SK-N-SH (cell line): ENCODE results near the gene POU6F2. TPM values are rescaled to one million over a fixed set of nuclear protein-coding genes. Genes with fewer than 3 reads are reported as not detected.

Experiments
- CTCF ChIA-PET: fragments of 300-600, 350-600 bp; formaldehyde crosslinking; extraction: SDS; loops from one replicate; lab custom pipeline; 2021; lab: Yijun Ruan, JAX
- POLR2A ChIA-PET: fragments of 350-600 bp; sonication (Branson Sonifier 250); formaldehyde crosslinking; extraction: SDS; loops from one replicate; lab custom pipeline; 2020; ENCODE audit warnings: antibody characterized with exemption, inconsistent platforms; lab: Yijun Ruan, JAX
- DNase-seq: peaks from one replicate; pipeline ENCODE4 v3.0.0; 2012
- H2AFZ ChIP-seq: fragments of 200-600 bp; sonication (generic); 2 replicates; pipeline ENCODE4 v1.8.1; 2016; ENCODE audit warnings: antibody characterized with exemption, mild to moderate bottlenecking, low read depth
- H3F3A ChIP-seq: fragments of 200-600 bp; sonication (generic); replicated peaks from 2 replicates; pipeline ENCODE3; 2016; ENCODE audit warnings: antibody characterized with exemption, mild to moderate bottlenecking; ENCODE audit not compliant: insufficient read depth
- H3K27ac ChIP-seq, 2 experiments: fragments of 200-500 bp in 1 of 2; fragments of 200-600 bp in 1 of 2; sonication (Bioruptor generic) in 1 of 2; sonication (generic), shearing (Covaris generic) in 1 of 2; 2 replicates each; pipeline versions ENCODE4 v1.5.1 to v1.6.1; 2014 to 2016; ENCODE audit warnings: low read depth in 2 of 2, inconsistent platforms in 1 of 2, low read length in 1 of 2, mild to moderate bottlenecking in 1 of 2, mixed read lengths in 1 of 2
- H3K27me3 ChIP-seq: fragments of 200-600 bp; sonication (generic), shearing (Covaris generic); 2 replicates; pipeline ENCODE4 v1.6.1; 2016; ENCODE audit warnings: mixed run types; ENCODE audit not compliant: insufficient read depth
- H3K36me3 ChIP-seq, 2 experiments: fragments of 200-500 bp in 1 of 2; fragments of 200-600 bp in 1 of 2; sonication (Bioruptor generic) in 1 of 2; sonication (generic) in 1 of 2; replicated peaks in 1 of 2; 2 replicates each; pipeline versions ENCODE3 to v1.5.1; 2014 to 2016; ENCODE audit warnings: low read length in 1 of 2, mild to moderate bottlenecking in 1 of 2; ENCODE audit not compliant: insufficient read depth in 2 of 2, control insufficient read depth in 1 of 2
- H3K4me1 ChIP-seq, 2 experiments: fragments of 200-500 bp in 1 of 2; fragments of 200-600 bp in 1 of 2; sonication (Bioruptor generic) in 1 of 2; sonication (generic), shearing (Covaris generic) in 1 of 2; 2 replicates each; pipeline versions ENCODE4 v1.5.1 to v1.6.1; 2014 to 2016; ENCODE audit warnings: low read depth in 1 of 2, low read length in 1 of 2, mixed run types in 1 of 2; ENCODE audit not compliant: insufficient read depth in 2 of 2, control insufficient read depth in 1 of 2
- H3K4me2 ChIP-seq: fragments of 200-600 bp; sonication (generic), shearing (Covaris generic); 2 replicates; pipeline ENCODE4 v1.6.1; 2017; ENCODE audit warnings: mixed run types
- H3K4me3 ChIP-seq, 2 experiments: fragments of 200-500 bp in 1 of 2; fragments of 200-600 bp in 1 of 2; sonication (Bioruptor generic) in 1 of 2; sonication (generic), shearing (Covaris generic) in 1 of 2; 2 replicates each; pipeline versions ENCODE4 v1.5.1 to v1.8.1; 2014 to 2016; ENCODE audit warnings: low read depth in 2 of 2, inconsistent platforms in 1 of 2, low read length in 1 of 2, mild to moderate bottlenecking in 1 of 2, mixed read lengths in 1 of 2, moderate library complexity in 1 of 2
- H3K79me2 ChIP-seq: fragments of 200-600 bp; sonication (generic); 2 replicates; pipeline ENCODE4 v1.8.1; 2017; ENCODE audit warnings: mild to moderate bottlenecking; ENCODE audit not compliant: insufficient read depth
- H3K9ac ChIP-seq: fragments of 200-600 bp; sonication (generic); 2 replicates; pipeline ENCODE4 v1.6.1; 2017; ENCODE audit warnings: mixed run types
- H3K9me2 ChIP-seq: fragments of 200-600 bp; sonication (generic); 2 replicates; pipeline ENCODE4 v1.6.1; 2017; ENCODE audit warnings: mixed run types
- H3K9me3 ChIP-seq: fragments of 200-600 bp; sonication (generic); 2 replicates; pipeline ENCODE4 v1.6.1; 2017; ENCODE audit warnings: mixed run types, mild to moderate bottlenecking, moderate library complexity
- H4K20me1 ChIP-seq: fragments of 200-600 bp; sonication (generic); 2 replicates; pipeline ENCODE4 v1.6.1; 2017; ENCODE audit warnings: mild to moderate bottlenecking, mixed run types; ENCODE audit not compliant: insufficient read depth
- CHD2 ChIP-seq: fragments of 150-350 bp; IDR thresholded peaks from 2 replicates; pipeline ENCODE4 v1.6.1; 2018; ENCODE audit warnings: low read length; ENCODE audit not compliant: partially characterized antibody
- EP300 ChIP-seq, 2 experiments: IDR thresholded peaks; 2 replicates each; pipeline versions ENCODE4 v1.4.0 to v1.6.1; 2012; ENCODE audit warnings: borderline replicate concordance in 1 of 2, low read depth in 1 of 2, low read length in 1 of 2
- FOSL2 ChIP-seq: IDR thresholded peaks from 2 replicates; pipeline ENCODE4 v1.4.0; 2012; ENCODE audit warnings: low read depth, mild to moderate bottlenecking, moderate library complexity, borderline replicate concordance
- GATA2 ChIP-seq: sonication (generic); formaldehyde crosslinking; IDR thresholded peaks from 2 replicates; pipeline ENCODE4 v1.5.0; 2020; ENCODE audit warnings: mild to moderate bottlenecking, missing genetic modification reagents
- MEF2A ChIP-seq: IDR thresholded peaks from 2 replicates; pipeline ENCODE4 v1.4.0; 2012; ENCODE audit warnings: low read depth, borderline replicate concordance
- NFIC ChIP-seq: IDR thresholded peaks from 2 replicates; pipeline ENCODE4 v1.4.0; 2012; ENCODE audit warnings: borderline replicate concordance
- NRF1 ChIP-seq: IDR thresholded peaks from 2 replicates; pipeline ENCODE4 v1.6.1; 2012; ENCODE audit warnings: low read depth, mild to moderate bottlenecking, low read length
- POLR2AphosphoS5 ChIP-seq: IDR thresholded peaks from 2 replicates; pipeline ENCODE4 v1.6.1; 2012; ENCODE audit warnings: low read depth, low read length
- RAD21 ChIP-seq: IDR thresholded peaks from 2 replicates; pipeline ENCODE4 v1.6.1; 2012; ENCODE audit warnings: mild to moderate bottlenecking, low read length
- RFX5 ChIP-seq: IDR thresholded peaks from 2 replicates; pipeline ENCODE4 v1.6.1; 2012; ENCODE audit warnings: mild to moderate bottlenecking, improper control_type of control experiment, low read length
- RXRA ChIP-seq: IDR thresholded peaks from 2 replicates; pipeline ENCODE4 v1.4.0; 2012; ENCODE audit warnings: low read depth, mild to moderate bottlenecking, borderline replicate concordance
- SIN3A ChIP-seq: IDR thresholded peaks from 2 replicates; pipeline ENCODE4 v1.6.1; 2012; ENCODE audit warnings: low read depth, mild to moderate bottlenecking, low read length, moderate library complexity, borderline replicate concordance
- SMC3 ChIP-seq: IDR thresholded peaks from 2 replicates; pipeline ENCODE4 v1.6.1; 2012; ENCODE audit warnings: low read depth, low read length, improper control_type of control experiment
- TAF1 ChIP-seq: IDR thresholded peaks from 2 replicates; pipeline ENCODE4 v1.6.1; 2012; ENCODE audit warnings: low read depth, mild to moderate bottlenecking, low read length, moderate library complexity, borderline replicate concordance
- WGBS: methylation state at CpG from one replicate; pipeline ENCODE4 v1.1.6; 2017; ENCODE audit warnings: low lambda C conversion rate; 5-methylcytosine and 5-hydroxymethylcytosine counted together
- polyA plus RNA-seq, 3 experiments: library from polyadenylated mRNA; depleted of rRNA; stranded (reverse); fragments of >200 nt; gene quantifications; 2 replicates each; pipeline ENCODE4 v1.2.3, GENCODE V29; 2012
- TF ChIP-seq, protein P1 (sequence below): IDR thresholded peaks from 2 replicates; pipeline ENCODE4 v1.4.0; 2012; ENCODE audit warnings: low read depth, borderline replicate concordance
- TF ChIP-seq, protein P2 (sequence below): fragments of 150-350 bp; IDR thresholded peaks from 2 replicates; pipeline ENCODE4 v1.6.1; 2016; ENCODE audit warnings: mild to moderate bottlenecking, low read depth, low read length
- TF ChIP-seq, protein P3 (sequence below): fragments of 150-350 bp; IDR thresholded peaks from 2 replicates; pipeline ENCODE4 v1.6.1; 2017; ENCODE audit warnings: antibody characterized with exemption, low read length, low read depth, borderline replicate concordance
- TF ChIP-seq, protein P4 (sequence below): fragments of 200-600 bp; sonication (generic); IDR thresholded peaks from 2 replicates; pipeline ENCODE4 v1.6.1; 2017; ENCODE audit warnings: antibody characterized with exemption, mild to moderate bottlenecking, moderate library complexity
- TF ChIP-seq, protein P5 (sequence below): IDR thresholded peaks from 2 replicates; pipeline ENCODE4 v1.4.0; 2012; ENCODE audit warnings: low read depth, borderline replicate concordance

POU6F2 gene
- polyA plus RNA-seq, 1 of the 3 experiments (the other 2 are of a cell fraction), result under 0.01 TPM

DNA sequence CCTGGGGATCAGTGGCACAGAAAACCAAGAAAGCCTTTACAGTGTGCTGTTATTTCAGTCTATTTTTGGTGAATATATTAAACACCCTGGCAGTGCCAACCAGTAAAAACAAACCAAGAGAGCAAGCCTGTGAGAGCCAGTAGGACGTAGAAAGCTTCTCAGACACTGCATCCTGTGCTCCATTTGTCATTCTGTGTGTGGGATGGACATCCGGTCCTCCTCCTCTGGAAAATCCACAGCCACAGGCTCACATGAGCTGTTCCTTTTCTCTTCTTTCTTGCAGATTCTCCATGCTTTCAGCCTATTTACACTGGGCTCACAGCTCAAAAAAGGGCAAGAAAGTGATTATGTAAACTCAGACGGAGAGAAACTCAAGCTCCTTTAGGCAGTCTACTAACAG, 468.8 kb downstream of the POU6F2 start:
- TF ChIP-seq SIN3A (no peak), NRF1 (no peak), TAF1 (no peak), GATA2 (CRISPR knock-in tag) (no peak), RFX5 (no peak), RXRA (no peak), CHD2 (no peak), EP300 (IDR thresholded peaks at IDR 0.05; ENCODE audit: borderline replicate concordance in 1 of 2, low read depth in 1 of 2, low read length in 1 of 2) (no peak), FOSL2 (no peak), RAD21 (no peak), SMC3 (no peak), POLR2AphosphoS5 (no peak), NFIC (no peak), MEF2A (no peak)
- TF ChIP-seq, protein P1, sequence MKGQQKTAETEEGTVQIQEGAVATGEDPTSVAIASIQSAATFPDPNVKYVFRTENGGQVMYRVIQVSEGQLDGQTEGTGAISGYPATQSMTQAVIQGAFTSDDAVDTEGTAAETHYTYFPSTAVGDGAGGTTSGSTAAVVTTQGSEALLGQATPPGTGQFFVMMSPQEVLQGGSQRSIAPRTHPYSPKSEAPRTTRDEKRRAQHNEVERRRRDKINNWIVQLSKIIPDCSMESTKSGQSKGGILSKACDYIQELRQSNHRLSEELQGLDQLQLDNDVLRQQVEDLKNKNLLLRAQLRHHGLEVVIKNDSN, result no peak
- TF ChIP-seq, protein P2, sequence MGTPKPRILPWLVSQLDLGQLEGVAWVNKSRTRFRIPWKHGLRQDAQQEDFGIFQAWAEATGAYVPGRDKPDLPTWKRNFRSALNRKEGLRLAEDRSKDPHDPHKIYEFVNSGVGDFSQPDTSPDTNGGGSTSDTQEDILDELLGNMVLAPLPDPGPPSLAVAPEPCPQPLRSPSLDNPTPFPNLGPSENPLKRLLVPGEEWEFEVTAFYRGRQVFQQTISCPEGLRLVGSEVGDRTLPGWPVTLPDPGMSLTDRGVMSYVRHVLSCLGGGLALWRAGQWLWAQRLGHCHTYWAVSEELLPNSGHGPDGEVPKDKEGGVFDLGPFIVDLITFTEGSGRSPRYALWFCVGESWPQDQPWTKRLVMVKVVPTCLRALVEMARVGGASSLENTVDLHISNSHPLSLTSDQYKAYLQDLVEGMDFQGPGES, result no peak
- TF ChIP-seq, protein P3, sequence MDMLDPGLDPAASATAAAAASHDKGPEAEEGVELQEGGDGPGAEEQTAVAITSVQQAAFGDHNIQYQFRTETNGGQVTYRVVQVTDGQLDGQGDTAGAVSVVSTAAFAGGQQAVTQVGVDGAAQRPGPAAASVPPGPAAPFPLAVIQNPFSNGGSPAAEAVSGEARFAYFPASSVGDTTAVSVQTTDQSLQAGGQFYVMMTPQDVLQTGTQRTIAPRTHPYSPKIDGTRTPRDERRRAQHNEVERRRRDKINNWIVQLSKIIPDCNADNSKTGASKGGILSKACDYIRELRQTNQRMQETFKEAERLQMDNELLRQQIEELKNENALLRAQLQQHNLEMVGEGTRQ, result no peak
- TF ChIP-seq, protein P4, sequence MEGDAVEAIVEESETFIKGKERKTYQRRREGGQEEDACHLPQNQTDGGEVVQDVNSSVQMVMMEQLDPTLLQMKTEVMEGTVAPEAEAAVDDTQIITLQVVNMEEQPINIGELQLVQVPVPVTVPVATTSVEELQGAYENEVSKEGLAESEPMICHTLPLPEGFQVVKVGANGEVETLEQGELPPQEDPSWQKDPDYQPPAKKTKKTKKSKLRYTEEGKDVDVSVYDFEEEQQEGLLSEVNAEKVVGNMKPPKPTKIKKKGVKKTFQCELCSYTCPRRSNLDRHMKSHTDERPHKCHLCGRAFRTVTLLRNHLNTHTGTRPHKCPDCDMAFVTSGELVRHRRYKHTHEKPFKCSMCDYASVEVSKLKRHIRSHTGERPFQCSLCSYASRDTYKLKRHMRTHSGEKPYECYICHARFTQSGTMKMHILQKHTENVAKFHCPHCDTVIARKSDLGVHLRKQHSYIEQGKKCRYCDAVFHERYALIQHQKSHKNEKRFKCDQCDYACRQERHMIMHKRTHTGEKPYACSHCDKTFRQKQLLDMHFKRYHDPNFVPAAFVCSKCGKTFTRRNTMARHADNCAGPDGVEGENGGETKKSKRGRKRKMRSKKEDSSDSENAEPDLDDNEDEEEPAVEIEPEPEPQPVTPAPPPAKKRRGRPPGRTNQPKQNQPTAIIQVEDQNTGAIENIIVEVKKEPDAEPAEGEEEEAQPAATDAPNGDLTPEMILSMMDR, result no peak
- TF ChIP-seq, protein P5, sequence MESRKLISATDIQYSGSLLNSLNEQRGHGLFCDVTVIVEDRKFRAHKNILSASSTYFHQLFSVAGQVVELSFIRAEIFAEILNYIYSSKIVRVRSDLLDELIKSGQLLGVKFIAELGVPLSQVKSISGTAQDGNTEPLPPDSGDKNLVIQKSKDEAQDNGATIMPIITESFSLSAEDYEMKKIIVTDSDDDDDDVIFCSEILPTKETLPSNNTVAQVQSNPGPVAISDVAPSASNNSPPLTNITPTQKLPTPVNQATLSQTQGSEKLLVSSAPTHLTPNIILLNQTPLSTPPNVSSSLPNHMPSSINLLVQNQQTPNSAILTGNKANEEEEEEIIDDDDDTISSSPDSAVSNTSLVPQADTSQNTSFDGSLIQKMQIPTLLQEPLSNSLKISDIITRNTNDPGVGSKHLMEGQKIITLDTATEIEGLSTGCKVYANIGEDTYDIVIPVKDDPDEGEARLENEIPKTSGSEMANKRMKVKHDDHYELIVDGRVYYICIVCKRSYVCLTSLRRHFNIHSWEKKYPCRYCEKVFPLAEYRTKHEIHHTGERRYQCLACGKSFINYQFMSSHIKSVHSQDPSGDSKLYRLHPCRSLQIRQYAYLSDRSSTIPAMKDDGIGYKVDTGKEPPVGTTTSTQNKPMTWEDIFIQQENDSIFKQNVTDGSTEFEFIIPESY, result no peak
- Histone ChIP-seq H3K9me2 (no peaks in the 10 kb centered on the region), H3K27ac (no peak overlapping the region), H3F3A (no peaks in the 10 kb centered on the region), H3K4me3 (no peak overlapping the region), H3K27me3 (peaks cover 68% of the 10 kb centered on the region; the same call in 1 of the 2 replicates), H3K4me1 (no peaks in the 10 kb centered on the region), H3K36me3 (no peaks in the 10 kb centered on the region), H3K79me2 (no peaks in the 10 kb centered on the region), H3K9ac (no peak overlapping the region), H4K20me1 (no peaks in the 10 kb centered on the region), H3K9me3 (no peaks in the 10 kb centered on the region), H3K4me2 (no peak overlapping the region), H2AFZ (peak overlapping the region; percentile 14; the same call in 1 of the 2 replicates)
- CTCF ChIA-PET, result interaction anchor here (1.2 to 1.4 kb wide), 2 partner anchors 17 to 32 kb away, joined by 3 read pairs; no protein-coding TSS in a partner anchor
- POLR2A ChIA-PET, result no interaction called here
- no peak for DNase-seq
- 15% methylated on average over 3 of the region's 3 CpGs for WGBS
